GM12873 (cell line): ENCODE data around the gene FAM151A.

Experiments
- TF ChIP-seq, protein P1 (sequence below): IDR thresholded peaks from 2 replicates; pipeline ENCODE4 v1.5.1; 2012; ENCODE audit warnings: low read depth, mild to moderate bottlenecking, moderate library complexity, low read length, control low read depth; ENCODE audit not compliant: insufficient read depth; ENCODE audit errors: missing control alignments

FAM151A gene

DNA sequence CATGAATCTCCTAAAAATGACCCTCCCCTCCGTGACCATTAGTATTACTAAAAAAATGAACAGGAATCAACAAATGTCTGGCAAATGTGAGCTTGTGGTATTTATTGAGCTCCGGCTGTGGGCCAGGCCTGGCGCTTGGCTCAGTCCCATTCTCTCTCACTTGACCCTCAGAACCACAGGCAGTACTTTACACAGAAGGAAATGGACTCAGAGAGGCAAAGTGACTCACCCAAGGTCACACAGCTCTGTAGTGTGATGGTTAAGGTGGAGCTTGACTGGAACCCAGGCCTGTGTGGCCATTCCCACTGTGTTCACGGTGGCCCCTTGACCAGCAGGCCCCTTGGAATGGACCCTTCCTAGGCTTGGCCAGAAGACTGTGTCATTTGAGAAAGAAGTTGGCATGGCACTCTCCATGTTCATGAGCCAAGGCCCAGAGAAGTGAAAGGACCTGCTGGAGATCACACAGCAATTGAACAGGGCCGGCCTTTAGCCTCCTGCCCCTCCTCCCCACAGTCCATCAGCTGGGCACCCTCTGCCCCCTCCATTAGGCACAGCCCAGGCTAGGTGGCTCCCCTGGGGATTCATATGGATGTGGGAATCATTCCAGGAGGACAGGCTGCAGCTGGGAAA is 32.1 kb downstream of the FAM151A start:
- TF ChIP-seq, protein P1, sequence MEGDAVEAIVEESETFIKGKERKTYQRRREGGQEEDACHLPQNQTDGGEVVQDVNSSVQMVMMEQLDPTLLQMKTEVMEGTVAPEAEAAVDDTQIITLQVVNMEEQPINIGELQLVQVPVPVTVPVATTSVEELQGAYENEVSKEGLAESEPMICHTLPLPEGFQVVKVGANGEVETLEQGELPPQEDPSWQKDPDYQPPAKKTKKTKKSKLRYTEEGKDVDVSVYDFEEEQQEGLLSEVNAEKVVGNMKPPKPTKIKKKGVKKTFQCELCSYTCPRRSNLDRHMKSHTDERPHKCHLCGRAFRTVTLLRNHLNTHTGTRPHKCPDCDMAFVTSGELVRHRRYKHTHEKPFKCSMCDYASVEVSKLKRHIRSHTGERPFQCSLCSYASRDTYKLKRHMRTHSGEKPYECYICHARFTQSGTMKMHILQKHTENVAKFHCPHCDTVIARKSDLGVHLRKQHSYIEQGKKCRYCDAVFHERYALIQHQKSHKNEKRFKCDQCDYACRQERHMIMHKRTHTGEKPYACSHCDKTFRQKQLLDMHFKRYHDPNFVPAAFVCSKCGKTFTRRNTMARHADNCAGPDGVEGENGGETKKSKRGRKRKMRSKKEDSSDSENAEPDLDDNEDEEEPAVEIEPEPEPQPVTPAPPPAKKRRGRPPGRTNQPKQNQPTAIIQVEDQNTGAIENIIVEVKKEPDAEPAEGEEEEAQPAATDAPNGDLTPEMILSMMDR = no peak

DNA sequence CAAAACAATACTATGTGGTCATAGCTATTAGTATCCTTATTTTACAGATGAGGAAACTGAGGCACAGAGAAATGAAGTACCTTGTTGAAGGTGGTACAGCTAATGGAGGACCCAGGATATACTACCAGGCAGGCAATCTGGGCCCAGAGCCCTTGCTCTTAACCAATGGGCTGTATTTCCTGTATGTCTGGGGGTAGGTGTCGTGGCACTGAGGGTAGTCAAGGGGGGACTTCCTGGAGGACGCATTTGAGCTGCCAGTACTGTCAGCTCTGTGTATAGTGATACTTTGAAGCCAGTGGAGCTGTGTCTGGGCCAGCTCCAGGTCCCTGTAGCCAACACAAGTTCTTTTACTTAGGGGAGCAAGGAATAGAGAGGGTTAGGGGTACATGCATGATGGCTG is 34.9 kb downstream of the FAM151A start:
- TF ChIP-seq, protein P1 = no peak

DNA sequence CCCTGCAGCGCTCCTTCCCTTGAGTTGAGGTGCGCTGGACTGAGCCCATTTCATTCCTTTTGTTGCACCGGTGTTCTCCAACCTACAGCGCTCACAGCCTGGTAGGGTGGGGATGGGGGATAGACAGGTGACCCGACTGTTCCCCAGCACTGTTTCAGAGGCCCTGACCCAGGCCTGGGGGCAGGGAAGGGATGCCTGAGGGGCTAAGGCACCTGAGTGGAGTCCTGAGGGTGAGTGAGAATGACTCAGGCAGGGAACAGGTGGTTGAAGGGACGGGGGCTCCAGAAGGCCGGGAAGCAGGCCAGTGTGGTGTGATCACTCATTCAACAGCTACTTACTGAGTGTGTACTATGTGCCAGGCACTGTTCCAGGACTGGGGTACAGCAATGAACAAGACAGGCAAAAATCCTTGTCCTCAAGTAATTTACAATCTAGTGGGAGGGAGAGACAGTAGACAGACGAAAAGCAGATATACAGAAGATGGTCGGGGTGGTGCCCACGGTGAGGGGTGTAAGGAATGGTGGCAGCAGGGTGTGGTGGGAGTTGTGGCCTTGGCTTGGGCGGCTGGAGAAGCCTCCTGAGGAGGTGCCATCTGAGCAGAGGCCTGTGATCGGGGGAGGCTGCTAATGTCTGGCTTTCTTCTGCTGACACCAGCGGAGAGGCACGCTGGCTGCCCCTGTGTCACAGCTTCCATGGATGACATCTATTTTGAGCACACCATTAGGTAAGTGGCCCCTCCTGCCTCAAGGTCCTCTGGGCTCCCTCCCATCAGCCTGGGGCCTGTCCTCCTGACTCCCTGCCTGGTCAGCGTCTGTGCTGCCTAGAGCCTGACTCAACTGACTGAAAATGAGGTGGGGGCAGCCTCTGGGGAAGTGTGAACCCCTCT is 37.9 kb downstream of the FAM151A start:
- TF ChIP-seq, protein P1 = no peak

DNA sequence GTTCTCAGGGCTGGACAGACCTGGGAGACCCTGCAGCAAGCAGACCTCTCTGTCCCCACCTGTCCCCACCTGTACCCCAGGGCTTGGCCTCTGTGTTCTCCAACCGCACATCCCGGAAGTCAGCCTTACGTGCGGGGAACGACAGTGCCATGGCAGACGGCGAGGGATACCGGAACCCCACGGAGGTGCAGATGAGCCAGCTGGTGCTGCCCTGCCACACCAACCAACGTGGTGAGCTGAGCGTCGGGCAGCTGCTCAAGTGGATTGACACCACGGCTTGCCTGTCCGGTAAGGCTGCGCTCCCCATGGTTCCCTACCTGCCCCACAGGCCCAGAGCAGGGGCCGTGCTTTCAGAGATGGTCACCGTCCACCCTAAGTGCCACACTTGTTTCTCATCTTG is 38.8 kb downstream of the FAM151A start:
- TF ChIP-seq, protein P1 = no peak

DNA sequence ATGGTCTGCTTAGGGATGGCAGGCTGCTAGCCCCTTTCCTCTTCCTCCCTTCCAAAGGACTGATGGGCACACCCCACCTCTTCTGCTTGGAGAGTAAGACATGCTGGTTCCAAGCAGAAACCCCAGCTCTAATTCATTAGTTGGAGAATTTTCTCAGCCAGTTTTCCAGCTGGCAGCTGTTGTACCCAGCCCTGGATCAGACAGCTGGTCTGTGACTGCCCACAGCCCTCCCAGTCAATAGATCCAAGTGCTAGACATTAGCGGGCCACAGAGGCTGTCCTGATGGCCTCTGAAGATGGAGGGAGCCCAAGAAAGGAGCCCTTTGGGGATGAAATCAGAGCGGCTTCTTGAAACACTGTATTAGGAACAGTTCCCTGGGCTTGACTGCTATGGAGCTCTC is 39.5 kb downstream of the FAM151A start:
- TF ChIP-seq, protein P1 = no peak

DNA sequence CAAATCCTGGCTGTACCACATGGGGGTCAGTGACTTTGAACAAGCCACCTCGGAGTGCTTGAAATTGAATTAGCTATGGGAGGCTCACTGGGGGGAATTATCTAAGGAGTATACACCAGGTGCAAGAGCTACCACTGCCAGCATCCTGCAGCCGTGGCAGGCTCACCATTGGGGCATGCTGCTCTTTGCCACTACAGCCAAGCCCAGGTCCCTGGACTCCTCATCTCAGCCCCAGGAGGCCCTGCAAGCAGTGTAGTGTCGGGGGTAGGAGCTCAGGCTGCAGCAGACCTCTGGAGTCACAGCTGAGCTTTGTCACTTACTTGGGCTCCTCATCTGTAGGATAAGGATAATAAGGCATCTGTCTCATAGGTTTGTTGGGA is 40.0 kb downstream of the FAM151A start:
- TF ChIP-seq, protein P1 = no peak

DNA sequence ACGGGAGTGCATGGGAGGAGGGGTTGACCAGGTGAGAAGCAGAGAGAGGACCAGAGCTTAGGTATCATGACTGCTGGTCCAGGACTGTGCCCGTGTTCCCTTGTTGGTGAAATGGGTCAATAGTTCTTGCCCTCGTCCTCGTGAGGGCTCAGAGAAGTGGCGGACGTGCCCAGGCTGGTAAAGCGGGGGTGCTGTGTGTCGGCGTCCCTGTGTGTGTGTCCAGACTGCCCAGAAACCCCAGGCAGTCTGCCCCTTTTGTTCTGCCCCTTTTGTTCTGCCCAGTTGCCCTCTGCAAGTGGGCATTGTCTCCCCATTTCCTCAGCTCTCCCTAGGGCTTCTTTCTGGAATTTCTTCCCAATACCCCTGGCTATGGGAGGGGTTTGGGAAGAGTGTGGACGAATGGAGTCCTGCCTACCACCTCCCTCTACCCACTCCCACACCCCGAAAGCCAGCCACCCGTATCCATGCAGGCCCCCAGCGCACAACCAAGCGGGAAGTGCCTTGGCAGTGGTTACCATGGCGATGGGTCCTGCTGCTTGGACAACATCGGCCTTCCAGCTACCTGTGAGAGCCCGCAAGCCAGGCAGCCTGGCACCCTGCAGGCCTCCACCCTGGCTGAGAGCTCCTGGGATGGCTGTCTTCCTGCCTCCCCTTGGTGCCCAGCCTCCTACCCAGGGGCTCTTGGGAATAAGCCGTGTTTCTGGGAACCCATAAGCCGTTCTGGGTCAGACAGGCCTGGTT is 40.6 kb downstream of the FAM151A start:
- TF ChIP-seq, protein P1 = no peak
